ENCODE data around the gene AOPEP.
A peak's percentile ranks its signal among the peaks of the same experiment; 100 is the strongest.

The AOPEP gene

DNA sequence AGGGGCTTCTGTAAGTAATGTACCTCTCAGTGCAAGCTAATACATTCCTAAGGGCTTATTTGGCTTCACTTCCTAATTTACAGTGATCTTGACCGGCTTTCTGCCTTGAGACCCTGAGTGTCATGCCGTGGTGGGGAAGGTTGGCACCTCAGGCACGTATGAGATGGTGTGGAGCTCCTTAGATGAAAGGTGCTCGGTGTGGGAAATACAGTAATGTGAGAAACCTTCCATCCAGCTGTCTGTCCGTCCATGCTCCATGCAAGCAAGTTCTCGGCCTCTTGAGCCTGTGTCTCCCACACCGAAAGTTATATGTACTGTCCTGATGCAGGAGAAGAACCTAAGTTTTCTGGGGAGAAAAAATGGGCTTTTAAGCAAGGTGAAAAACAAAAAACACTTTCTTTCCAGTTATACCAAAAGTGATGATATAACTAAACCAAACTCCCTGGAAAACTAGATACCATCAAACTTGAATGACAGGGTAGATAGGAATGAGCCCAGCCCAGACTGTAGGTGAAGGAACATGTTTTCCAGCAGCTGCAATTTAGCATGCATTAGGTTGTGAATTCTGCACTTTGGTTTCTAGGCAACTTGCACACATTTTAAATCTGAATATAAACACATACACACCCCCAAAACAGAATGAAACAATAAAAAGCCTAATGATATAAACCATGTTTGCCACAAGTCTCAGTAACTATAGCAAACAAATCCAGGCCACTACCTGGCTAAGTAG is 311.5 kb downstream of the AOPEP start:
- no peak for DNase-seq (ENCODE audit: low spot score)

DNA sequence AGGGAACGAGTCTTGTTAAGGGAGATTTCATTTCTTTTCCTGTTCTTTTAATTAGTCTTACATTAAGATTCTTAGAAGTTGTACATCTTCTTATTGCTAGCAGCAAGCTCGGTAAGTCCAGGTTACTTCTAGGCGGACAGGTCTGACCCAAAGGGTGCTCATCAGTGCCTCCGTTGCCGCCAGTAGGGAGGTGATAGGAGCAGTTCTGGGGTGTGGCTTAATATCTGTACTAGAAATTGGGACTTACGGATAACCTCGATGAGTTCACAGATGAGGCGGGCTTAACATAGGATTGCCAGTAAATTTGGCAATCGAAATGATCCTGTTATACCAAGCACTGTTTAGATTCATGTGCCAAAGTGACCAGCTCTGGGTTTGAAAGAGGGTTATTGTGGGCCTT is 312.2 kb downstream of the AOPEP start:
- no peak for DNase-seq (ENCODE audit: low spot score)

DNA sequence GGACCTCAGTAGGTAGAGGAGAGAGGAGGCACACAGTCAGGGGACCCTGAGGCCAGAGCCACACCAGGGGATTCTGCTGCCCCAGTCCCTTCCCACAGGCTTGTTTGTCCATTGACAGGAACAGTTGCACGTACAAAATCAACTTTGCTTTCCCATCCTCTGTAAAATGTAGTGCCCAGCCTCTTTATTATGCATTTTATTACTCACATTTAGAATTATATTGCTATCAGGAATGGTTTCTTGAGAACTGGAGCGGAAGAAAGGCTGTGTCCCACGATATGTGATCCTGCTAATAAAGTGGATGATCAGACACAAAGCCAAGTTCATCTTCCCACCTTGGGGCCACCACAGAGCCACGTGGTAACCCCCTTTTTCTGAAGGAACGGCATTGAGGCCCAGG is 313.6 kb downstream of the AOPEP start:
- DNase-seq (ENCODE audit: low spot score): no peak

DNA sequence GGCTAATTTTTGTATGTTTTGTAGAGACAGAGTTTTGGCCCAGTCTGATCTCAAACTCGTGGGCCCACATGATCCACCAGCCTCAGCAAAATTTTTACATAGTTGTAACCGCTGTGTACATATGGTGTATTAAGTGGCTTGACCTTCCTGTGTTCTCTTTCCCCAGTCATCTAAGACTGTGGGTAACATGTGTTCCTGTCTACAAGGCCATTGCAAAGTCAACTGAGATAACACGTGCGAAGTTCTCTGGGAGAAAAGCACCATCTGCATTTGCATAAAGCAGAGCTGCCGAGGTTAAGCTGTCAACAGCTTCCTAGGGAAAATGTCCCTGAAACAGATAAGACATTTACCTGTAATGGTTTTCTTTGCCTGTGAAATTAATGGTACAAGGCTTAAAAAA is 317.3 kb downstream of the AOPEP start:
- no peak for DNase-seq (ENCODE audit: low spot score)

GRCh38 chr9:95044731-95045508 is 318.4 kb downstream of the AOPEP start:
- no peak for DNase-seq (ENCODE audit: low spot score)

GRCh38 chr9:95045751-95046150 is 319.3 kb downstream of the AOPEP start:
- no peak for DNase-seq (ENCODE audit: low spot score)

GRCh38 chr9:95047452-95048224 is 321.1 kb downstream of the AOPEP start:
- DNase-seq (ENCODE audit: low spot score): no peak

DNA sequence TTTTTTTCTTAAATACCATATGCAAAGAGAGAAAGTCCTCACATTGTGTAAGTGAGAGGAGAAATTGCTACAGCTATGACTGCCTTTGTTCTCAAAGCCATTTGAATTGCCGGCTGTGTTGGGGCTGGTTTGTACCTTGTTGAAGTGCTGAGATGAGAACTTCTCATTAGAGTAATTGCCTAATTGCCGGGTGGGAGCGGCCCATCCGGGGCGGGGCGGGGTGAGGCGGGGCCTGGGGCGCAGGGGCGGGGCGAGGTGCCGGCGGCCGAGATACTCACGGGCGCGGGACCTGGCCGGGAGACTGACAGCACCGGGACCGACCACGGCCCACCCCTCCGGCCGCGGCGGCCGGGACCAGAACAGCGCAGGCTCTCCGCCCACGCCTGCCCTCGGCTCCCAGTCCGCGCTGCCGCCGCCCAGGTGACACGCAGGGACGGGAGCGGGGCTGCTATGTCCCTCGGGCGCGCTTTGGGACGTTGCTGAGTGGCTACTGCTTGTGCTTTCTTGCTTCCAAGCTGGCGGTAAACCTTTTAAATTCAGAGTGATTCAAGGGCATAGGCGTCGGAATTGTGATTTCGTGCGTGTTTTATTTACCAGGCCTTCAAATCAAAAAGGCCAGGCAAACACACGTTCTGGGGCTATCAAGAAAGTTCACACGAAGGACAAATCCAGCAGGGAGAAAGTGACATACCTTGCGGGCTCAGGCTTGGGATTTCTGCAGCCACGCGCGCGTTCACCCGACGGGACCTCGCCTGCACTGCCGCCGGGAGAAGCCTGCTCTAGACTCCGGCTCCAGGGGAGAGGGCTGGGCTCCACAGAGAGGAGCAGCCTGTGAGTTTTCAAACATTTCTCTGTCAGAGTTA is 322.0 kb downstream of the AOPEP start:
- DNase-seq (ENCODE audit: low spot score): peak; percentile 85

- no peak for DNase-seq (ENCODE audit: low spot score)
These were observed 323.3 kb downstream of the AOPEP start for GRCh38 chr9:95049761-95050160.

DNA sequence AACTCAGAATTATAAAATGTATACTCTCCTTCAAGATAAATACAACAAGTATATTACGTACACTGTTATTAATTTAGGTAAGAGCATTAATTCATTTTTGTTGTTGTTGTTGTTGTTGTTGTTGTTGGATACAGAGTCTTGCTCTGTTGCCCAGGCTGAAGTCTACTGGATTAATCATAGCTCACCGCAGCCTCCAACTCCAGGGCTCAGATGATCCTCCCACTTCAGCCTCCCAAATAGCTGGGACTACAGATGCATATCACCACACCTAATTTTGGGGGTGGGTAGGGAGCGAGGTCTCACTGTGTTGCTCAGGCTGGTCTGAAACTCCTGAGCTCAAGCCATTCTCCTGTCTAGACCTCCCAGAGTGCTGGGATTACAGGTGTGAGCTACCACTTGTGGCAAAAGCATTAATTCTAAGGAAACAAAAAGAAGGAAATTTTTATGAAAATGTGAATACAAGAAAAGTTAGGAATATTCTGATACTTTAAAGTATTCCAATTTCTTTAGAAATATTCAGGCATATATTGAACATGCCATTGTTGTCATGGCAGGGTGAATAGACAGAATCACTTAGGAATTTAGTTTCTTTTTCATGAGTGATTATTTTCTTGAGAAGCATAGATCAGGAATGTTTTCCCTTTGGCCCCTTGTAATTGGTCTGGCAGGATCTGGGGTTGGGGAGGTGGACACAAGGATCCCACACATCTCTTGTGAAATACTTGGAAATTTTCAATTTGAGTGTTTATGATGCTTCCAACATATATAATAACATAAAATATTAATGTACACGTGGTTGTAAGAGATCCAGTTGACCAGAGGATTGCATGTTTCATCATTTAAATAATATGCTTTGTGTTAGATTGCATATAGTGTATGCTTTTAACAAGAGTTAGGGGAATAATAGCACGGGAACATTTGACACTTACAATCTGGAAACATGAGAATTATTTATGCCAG is 327.4 kb downstream of the AOPEP start:
- DNase-seq (ENCODE audit: low spot score): no peak

- no peak for DNase-seq (ENCODE audit: low spot score)
These were observed 328.9 kb downstream of the AOPEP start for GRCh38 chr9:95055334-95055850.

DNA sequence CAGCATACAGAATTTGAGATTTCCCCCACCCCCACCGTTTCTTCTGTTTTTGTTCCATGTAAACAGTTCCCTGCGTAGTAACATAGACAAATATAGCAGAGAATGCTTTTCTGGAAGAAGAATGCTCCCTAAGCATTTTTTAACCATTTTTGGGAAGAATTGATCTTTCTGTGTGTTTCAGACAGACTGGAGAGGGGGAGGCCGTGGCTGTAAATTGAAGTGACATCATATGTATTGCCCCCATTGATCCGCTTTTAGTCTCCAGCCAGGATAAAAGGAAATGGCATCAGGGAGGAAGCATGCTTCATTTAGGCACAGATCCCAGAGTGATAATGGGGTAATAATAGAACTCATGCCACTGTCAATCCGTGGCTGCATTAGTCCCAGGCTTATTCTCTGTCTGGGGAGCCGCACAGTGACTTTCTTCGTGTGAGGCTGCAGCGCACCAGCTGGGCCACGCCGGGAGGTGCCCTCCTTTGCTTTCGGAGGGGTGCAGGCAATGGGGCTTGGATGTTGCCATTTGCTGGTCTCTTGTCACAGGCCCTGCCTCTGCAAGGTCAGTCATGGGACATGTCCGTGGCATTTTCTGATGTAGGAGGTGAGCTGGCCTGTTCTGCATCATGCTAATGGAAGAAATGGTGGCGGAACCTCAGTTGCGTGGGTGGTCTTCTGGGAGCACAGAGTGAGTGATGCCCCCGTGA is 329.5 kb downstream of the AOPEP start:
- no peak for DNase-seq (ENCODE audit: low spot score)

GRCh38 chr9:95057101-95057500 is 330.6 kb downstream of the AOPEP start:
- no peak for DNase-seq (ENCODE audit: low spot score)

- no peak for DNase-seq (ENCODE audit: low spot score)
These were observed 331.8 kb downstream of the AOPEP start for GRCh38 chr9:95058121-95058785.

DNA sequence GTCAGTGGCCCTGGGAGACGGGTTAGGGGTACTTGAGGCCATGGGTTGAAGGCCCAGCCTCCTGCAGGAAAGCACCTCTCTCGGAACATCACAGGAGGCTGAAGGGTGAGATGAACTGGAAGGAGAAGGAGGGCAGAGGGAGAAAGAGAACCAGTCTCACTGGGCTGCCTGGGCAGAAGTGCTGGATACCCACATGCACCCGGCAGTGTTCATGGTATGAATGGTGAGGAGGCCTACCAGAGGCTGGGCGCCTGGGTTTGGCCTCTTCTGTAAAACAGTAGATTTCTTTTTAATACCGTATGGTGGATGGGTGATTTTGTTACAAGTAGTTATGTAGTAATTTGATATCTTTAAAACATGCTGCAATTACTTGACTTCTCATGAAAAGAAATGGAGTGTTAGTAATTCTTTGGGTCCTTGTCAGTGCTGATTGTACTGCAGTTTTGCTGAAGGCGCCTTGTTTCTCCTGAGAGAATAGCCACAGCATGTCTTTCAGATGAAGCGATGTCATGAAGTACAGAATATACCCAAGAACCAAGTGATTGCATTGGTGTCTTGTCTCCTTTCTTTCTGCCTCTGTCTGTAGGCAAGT is 332.4 kb downstream of the AOPEP start:
- no peak for DNase-seq (ENCODE audit: low spot score)

DNA sequence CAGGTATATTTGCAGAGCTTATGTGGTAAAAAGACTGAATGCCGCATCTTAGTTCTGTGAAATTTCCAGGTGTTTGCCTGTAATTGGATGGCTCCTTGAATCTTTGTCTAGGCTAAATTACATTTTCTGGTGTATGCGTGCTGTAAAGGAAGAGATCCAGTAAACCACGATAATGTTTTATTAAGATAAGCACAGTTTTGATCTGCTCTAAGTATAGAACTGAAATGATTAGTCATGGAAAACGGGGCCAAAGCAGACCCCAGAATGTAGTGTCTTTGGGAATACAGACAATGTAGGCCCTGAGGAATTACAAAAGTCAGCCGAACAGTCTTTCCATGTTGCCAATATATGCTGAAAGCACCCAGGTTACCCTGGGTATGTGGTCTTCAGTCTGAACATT is 333.7 kb downstream of the AOPEP start:
- no peak for DNase-seq (ENCODE audit: low spot score)

- no peak for DNase-seq (ENCODE audit: low spot score)
These were observed 334.4 kb downstream of the AOPEP start for GRCh38 chr9:95060916-95061315.

GRCh38 chr9:95061916-95062595 is 335.6 kb downstream of the AOPEP start:
- DNase-seq (ENCODE audit: low spot score): no peak

Data from germinal center (tissue), 1 donor.